Activated CD8-positive, alpha-beta memory T cell treated with anti-CD3 and anti-CD28 coated beads, Interleukin-2, amount 50 U/mL, for 24 hours (primary cell): ENCODE measurements around the gene FZR1.
"Not testable (repeated sequence)": the region's sequence is repeated elsewhere in the genome, so short reads cannot be mapped to it uniquely, and the experiment has no call there.

Experiments used
- DNase-seq: peaks from one replicate; pipeline ENCODE4 v3.0.0-alpha.2; 2020; ENCODE audit errors: extremely low read depth

The FZR1 gene

GRCh38 chr19:3547301-3547731 is 41.2 kb downstream of the FZR1 start:
- no peak for DNase-seq

DNA sequence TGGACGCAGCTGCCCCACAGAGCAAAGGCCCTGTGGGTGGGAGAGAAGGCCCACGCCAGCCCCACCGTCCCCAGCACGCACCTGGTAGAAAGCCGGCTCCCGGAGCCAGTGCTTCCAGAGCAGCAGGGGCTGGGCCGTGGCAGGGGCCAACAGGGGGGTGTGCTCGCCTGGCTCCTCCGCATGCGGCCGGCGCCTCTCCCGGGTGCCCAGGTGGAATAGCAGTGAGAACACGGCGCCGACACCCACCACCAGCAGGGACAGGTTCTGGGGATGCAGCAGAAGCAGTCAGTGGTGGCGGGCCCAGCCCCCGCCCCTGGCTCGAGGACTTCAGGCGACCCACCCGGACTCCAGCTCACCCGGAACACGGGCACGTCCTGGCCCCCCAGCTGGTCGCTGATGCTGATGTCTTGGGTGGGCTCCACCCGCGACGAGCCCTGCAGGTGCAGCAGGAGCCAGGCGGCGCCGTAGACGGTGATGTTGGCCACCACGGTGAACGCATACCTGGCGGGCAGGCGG is 41.7 kb downstream of the FZR1 start:
- no peak for DNase-seq

DNA sequence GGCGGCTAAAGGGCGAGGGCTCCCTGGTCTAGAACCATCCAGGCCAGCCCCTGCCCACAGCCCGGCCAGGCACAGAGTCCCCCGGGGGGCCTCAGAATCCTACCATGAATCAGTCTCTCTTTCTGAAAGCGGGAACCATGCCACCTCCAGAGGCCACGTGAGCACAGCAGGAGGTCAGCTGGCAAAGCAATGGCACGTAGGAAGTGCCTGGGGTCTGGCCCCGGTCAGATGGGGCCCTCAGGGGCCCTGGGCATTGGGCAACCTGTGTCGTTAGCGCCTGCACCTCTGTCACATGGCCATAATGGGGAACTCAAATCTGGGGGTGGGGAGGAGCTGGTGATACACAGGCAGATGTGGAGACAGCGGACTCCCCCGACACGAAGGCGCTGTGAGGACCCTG is 42.5 kb downstream of the FZR1 start:
- no peak for DNase-seq

GRCh38 chr19:3549816-3550215 is 43.7 kb downstream of the FZR1 start:
- no peak for DNase-seq

GRCh38 chr19:3550947-3551791 is 45.1 kb downstream of the FZR1 start:
- DNase-seq = no peak

DNA sequence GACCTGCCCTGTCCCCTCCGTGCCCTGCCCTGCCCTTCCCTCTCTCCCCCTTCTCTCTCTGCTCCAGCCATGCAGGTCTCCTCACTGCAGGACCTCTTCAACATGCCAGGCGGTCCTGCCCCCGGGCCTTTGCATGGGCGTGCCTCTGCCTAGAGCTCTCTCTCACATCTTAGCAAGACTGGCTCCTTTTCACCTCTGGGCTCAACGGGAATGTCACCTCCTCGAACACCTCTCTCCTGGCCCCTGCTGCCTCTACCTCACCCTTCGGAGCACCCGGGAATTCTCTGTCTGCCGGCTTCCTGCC is 45.6 kb downstream of the FZR1 start:
- no peak for DNase-seq

GRCh38 chr19:3554254-3555083 is 48.4 kb downstream of the FZR1 start:
- DNase-seq = no peak

GRCh38 chr19:3555653-3556422 is 49.7 kb downstream of the FZR1 start:
- DNase-seq = no peak

DNA sequence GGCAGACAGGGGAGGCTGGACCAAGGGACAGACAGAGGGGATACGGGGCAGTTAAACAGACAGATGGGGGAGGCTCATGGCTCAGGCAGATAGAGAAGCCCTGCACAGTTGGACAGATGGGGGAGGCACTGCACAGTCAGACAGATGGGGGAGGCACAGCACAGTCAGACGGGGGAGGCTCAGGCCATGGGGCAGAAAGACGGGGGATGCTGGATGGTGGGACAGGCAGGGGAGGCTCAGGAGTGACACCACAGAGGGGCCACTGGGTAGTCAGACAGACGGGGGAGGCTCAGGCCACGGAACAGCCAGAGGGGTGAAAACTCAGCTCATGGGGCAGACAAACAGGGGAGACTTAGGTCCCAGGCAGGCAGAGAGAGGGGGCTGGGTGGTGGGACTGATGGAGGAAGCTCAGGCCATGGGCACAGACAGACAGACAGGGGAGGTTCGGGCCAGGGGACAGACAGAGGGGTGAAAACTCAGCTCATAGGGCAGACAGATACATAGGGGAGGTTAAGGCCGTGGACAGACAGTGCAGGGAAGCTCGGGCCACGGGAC is 50.4 kb downstream of the FZR1 start:
- DNase-seq = no peak

- DNase-seq = no peak
These were observed 50.9 kb downstream of the FZR1 start for GRCh38 chr19:3556978-3557460.

DNA sequence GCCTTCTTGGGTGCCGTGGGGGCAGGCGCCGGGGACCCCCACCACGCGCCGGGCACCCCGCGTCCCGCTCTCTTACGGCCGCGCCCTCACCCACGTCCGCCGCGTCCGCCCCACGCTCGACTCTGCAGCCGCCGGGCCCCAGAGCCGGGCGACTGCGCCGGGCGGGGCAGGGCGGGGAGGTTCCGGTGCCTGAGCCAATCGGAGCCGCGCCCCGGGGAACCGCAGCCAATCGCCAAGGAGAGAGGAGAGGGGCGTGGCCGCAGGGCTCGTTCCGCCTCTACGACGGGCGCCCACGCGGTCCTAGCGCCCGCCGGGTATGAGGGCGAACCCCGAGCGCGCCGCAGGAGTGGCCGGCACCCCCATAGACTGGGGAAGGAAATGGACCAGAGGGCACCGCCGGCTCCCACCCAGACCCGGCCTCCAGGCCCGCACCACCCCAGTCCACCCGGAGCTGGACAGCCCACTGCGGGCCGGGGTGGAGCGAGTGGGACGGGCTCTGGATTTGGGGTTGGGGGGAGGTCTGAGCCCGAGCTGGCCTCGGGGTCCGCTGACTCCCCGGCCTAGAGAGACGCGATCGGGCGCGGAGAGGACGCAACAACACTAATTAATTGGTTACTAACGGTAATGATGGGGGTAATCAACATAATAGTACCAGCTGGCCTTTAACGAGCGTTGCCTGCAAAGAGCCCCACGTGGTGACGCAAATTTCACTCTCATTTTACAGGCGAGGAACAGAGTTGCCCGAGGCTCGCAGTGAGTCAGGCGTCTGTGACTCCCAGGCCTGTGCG is 51.5 kb downstream of the FZR1 start, which contains the start of gene MFSD12:
Gene MFSD12 (minus strand): TSS at position 126 of the 788 bp plus-strand sequence. CDS start 183 bp downstream, outside the sequence.
- DNase-seq = peak; percentile 86

GRCh38 chr19:3563709-3564524 is 57.8 kb downstream of the FZR1 start:
- no peak for DNase-seq

DNA sequence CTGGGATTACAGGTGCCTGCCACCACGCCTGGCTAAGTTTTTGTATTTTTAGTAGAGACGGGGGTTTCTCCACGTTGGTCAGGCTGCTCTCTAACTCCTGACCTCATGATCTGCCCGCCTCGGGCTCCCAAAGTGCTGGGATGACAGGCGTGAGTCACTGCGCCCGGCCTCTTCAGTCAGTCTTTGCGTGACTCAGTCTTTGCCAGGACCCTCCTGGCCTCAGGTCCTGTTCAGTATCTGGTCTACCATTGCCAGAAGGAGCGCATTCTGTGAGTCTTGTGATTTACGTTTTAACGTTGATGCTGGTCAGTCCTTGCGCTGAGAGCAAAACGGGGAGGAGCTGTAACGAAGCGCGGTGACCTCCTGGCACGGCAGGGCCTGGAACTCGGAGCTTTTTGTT is 59.0 kb downstream of the FZR1 start:
- no peak for DNase-seq

DNA sequence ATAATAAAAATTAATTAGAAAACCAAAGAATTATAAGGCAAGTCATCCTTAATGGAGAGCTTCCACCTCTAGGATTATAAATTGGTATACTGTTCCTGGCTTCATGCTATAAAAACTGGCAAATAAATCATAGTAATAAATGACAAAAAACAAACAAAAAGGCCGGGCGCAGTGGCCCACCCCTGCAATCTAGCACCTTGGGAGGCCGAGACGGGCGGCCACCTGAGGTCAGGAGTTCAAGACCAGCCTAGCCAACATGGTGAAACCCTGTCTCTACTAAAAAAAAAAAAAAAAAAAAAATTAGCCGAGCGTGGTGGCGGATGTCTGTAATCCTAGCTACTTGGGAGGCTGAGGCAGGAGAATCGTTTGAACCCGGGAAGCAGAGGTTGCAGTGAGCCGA is 63.9 kb downstream of the FZR1 start:
- not testable (repeated sequence) for DNase-seq

- no peak for DNase-seq
These were observed 64.5 kb downstream of the FZR1 start for GRCh38 chr19:3570606-3571011.

DNA sequence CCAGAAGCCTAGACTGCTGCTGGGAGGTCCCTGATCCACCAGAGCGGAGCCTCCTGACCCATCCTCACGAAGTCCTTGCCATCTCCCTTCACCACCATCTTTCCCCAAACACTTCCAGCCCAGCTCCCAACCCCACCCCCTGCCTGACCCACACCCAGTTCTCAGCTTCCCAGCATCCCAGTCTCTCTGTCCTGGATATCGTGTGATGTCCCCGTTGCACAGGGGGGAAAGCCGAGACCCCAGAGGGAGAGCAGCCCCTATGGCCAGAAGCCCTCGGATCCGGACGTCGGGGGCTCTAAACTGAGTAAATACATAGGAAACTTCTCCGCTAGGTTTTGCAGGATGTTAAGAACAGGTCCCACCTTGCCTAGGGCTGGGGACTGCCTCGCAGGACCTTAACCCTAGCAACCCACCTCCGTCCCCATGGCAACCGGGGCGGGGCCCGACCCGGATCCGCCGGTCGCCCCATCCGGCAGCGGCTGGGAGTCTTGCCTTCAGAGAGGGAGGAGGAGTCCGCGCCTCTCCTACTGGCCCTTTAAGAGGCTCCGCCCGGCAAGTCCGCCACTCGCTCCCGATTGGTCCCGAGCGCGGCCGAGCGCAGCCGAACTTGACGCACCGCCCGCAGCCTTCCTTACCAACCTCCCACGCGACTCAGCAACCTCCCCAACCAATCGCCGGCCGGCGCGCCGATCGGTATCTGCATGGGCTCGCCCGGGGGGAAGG is 66.2 kb downstream of the FZR1 start:
- DNase-seq = peak; percentile 99

GRCh38 chr19:3572855-3573161 is 66.7 kb downstream of the FZR1 start, which contains the start of gene HMG20B:
Gene HMG20B (plus strand): TSS chr19:3572944. CDS start chr19:3573310, 366 bp downstream.
- DNase-seq = no peak

GRCh38 chr19:3573162-3573857 is 67.2 kb downstream of the FZR1 start:
- DNase-seq = no peak
